Measurements from ENCODE around the gene USP17L17.
"Not testable (repeated sequence)": the region's sequence is repeated elsewhere in the genome, so short reads cannot be mapped to it uniquely, and the experiment has no call there.

The USP17L17 gene, protein sequence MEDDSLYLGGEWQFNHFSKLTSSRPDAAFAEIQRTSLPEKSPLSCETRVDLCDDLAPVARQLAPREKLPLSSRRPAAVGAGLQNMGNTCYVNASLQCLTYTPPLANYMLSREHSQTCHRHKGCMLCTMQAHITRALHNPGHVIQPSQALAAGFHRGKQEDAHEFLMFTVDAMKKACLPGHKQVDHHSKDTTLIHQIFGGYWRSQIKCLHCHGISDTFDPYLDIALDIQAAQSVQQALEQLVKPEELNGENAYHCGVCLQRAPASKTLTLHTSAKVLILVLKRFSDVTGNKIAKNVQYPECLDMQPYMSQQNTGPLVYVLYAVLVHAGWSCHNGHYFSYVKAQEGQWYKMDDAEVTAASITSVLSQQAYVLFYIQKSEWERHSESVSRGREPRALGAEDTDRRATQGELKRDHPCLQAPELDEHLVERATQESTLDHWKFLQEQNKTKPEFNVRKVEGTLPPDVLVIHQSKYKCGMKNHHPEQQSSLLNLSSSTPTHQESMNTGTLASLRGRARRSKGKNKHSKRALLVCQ

DNA sequence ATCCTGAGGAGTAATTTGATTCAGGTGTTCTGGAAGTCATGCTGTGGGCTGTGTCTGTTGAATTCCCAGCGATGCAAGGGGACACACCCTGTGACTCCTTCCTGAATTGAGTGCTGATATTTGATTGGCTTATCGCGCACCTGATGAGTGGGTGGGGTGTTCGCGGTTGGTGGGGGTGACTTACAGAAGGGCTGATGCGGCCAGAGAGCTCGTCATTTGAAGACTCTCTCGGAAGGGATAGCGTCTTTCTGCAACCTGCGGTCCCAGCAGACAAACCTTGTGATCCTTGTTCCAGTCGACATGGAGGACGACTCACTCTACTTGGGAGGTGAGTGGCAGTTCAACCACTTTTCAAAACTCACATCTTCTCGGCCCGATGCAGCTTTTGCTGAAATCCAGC lies at the start of gene USP17L17:
Gene USP17L17, plus strand, starts transcription at position 301 of the 400 bp plus-strand sequence. Its CDS starts 0 bp downstream, at position 301.
- DNase-seq (ENCODE audit: low spot score) = not testable (repeated sequence)

DNA sequence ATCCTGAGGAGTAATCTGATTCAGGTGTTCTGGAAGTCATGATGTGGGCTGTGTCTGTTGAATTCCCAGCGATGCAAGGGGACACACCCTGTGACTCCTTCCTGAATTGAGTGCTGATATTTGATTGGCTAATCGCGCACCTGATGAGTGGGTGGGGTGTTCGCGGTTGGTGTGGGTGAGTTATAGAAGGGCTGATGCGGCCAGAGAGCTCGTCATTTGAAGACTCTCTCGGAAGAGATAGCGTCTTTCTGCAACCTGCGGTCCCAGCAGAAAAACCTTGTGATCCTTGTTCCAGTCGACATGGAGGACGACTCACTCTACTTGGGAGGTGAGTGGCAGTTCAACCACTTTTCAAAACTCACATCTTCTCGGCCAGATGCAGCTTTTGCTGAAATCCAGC lies 33.3 kb upstream of the USP17L17 start, which contains the start of gene USP17L10:
Gene USP17L10, plus strand, starts transcription at position 301 of the 400 bp plus-strand sequence. Its CDS starts 0 bp downstream, at position 301.
- not testable (repeated sequence) for DNase-seq (ENCODE audit: low spot score)

DNA sequence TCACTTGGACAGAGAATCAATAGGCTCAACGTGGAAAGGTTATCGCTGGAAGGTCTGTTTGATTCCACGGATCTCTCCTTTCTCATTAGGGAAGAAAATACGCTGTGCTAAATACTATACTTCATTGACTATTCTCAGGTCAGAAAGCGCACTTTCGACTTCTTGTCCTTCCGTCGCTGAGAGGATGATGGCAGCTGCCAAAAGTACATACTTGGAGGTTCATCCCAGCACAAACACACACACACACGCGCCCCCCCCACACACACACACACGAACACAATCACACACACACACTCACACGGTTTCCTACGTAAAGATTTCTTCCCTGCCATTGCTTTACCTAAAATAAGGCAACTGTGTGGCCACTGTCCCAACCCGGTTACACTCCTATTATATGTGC lies 29.0 kb upstream of the USP17L17 start:
- DNase-seq (ENCODE audit: low spot score) = not testable (repeated sequence)

DNA sequence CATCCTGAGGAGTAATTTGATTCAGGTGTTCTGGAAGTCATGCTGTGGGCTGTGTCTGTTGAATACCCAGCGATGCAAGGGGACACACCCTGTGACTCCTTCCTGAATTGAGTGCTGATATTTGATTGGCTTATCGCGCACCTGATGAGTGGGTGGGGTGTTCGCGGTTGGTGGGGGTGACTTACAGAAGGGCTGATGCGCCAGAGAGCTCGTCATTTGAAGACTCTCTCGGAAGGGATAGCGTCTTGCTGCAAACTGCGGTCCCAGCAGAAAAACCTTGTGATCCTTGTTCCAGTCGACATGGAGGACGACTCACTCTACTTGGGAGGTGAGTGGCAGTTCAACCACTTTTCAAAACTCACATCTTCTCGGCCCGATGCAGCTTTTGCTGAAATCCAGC lies 28.6 kb upstream of the USP17L17 start, which contains the start of gene USP17L11:
Gene USP17L11, plus strand, starts transcription at position 301 of the 400 bp plus-strand sequence. Its CDS starts 0 bp downstream, at position 301.
- DNase-seq (ENCODE audit: low spot score) = not testable (repeated sequence)

DNA sequence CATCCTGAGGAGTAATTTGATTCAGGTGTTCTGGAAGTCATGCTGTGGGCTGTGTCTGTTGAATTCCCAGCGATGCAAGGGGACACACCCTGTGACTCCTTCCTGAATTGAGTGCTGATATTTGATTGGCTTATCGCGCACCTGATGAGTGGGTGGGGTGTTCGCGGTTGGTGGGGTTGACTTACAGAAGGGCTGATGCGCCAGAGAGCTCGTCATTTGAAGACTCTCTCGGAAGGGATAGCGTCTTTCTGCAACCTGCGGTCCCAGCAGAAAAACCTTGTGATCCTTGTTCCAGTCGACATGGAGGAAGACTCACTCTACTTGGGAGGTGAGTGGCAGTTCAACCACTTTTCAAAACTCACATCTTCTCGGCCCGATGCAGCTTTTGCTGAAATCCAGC lies 23.8 kb upstream of the USP17L17 start, which contains the start of gene USP17L12:
Gene USP17L12, plus strand, starts transcription at position 301 of the 400 bp plus-strand sequence. Its CDS starts 0 bp downstream, at position 301.
- DNase-seq (ENCODE audit: low spot score) = not testable (repeated sequence)

DNA sequence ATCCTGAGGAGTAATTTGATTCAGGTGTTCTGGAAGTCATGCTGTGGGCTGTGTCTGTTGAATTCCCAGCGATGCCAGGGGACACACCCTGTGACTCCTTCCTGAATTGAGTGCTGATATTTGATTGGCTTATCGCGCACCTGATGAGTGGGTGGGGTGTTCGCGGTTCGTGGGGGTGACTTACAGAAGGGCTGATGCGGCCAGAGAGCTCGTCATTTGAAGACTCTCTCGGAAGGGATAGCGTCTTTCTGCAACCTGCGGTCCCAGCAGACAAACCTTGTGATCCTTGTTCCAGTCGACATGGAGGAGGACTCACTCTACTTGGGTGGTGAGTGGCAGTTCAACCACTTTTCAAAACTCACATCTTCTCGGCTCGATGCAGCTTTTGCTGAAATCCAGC lies 19.1 kb upstream of the USP17L17 start, which contains the start of gene USP17L13:
Gene USP17L13, plus strand, starts transcription at position 301 of the 400 bp plus-strand sequence. Its CDS starts 0 bp downstream, at position 301.
- not testable (repeated sequence) for DNase-seq (ENCODE audit: low spot score)

DNA sequence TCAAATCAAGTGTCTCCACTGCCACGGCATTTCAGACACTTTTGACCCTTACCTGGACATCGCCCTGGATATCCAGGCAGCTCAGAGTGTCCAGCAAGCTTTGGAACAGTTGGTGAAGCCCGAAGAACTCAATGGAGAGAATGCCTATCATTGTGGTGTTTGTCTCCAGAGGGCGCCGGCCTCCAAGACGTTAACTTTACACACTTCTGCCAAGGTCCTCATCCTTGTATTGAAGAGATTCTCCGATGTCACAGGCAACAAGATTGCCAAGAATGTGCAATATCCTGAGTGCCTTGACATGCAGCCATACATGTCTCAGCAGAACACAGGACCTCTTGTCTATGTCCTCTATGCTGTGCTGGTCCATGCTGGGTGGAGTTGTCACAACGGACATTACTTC lies 13.4 kb upstream of the USP17L17 start:
- DNase-seq (ENCODE audit: low spot score) = not testable (repeated sequence)

DNA sequence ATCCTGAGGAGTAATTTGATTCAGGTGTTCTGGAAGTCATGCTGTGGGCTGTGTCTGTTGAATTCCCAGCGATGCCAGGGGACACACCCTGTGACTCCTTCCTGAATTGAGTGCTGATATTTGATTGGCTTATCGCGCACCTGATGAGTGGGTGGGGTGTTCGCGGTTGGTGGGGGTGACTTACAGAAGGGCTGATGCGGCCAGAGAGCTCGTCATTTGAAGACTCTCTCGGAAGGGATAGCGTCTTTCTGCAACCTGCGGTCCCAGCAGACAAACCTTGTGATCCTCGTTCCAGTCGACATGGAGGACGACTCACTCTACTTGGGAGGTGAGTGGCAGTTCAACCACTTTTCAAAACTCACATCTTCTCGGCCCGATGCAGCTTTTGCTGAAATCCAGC lies 9.6 kb upstream of the USP17L17 start, which contains the start of gene USP17L15:
Gene USP17L15, plus strand, starts transcription at position 301 of the 400 bp plus-strand sequence. Its CDS starts 0 bp downstream, at position 301.
- DNase-seq (ENCODE audit: low spot score) = not testable (repeated sequence)

DNA sequence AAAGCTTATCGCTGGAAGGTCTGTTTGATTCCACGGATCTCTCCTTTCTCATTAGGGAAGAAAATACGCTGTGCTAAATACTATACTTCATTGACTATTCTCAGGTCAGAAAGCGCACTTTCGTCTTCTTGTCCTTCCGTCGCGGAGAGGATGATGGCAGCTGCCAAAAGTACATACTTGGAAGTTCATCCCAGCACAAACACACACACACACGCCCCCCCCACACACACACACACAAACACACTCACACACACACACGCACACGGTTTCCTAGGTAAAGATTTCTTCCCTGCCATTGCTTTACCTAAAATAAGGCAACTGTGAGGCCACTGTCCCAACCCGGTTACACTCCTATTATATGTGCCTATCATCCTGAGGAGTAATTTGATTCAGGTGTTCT lies 5.2 kb upstream of the USP17L17 start:
- not testable (repeated sequence) for DNase-seq (ENCODE audit: low spot score)

DNA sequence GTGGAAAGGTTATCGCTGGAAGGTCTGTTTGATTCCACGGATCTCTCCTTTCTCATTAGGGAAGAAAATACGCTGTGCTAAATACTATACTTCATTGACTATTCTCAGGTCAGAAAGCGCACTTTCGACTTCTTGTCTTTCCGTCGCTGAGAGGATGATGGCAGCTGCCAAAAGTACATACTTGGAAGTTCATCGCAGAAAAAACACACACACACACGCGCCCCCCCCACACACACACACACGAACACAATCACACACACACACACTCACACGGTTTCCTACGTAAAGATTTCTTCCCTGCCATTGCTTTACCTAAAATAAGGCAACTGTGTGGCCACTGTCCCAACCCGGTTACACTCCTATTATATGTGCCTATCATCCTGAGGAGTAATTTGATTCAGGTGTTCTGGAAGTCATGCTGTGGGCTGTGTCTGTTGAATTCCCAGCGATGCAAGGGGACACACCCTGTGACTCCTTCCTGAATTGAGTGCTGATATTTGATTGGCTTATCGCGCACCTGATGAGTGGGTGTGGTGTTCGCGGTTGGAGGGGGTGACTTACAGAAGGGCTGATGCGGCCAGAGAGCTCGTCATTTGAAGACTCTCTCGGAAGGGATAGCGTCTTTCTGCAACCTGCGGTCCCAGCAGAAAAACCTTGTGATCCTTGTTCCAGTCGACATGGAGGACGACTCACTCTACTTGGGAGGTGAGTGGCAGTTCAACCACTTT lies 4.4 kb downstream of the USP17L17 start, which contains the start of gene USP17L18:
Gene USP17L18, plus strand, starts transcription at position 678 of the 728 bp plus-strand sequence. Its CDS starts 0 bp downstream, at position 678.
- not testable (repeated sequence) for DNase-seq (ENCODE audit: low spot score)

DNA sequence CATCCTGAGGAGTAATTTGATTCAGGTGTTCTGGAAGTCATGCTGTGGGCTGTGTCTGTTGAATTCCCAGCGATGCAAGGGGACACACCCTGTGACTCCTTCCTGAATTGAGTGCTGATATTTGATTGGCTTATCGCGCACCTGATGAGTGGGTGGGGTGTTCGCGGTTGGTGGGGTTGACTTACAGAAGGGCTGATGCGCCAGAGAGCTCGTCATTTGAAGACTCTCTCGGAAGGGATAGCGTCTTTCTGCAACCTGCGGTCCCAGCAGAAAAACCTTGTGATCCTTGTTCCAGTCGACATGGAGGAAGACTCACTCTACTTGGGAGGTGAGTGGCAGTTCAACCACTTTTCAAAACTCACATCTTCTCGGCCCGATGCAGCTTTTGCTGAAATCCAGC lies 9.4 kb downstream of the USP17L17 start, which contains the start of gene USP17L19:
Gene USP17L19, plus strand, starts transcription at position 301 of the 400 bp plus-strand sequence. Its CDS starts 0 bp downstream, at position 301.
- DNase-seq (ENCODE audit: low spot score) = not testable (repeated sequence)

DNA sequence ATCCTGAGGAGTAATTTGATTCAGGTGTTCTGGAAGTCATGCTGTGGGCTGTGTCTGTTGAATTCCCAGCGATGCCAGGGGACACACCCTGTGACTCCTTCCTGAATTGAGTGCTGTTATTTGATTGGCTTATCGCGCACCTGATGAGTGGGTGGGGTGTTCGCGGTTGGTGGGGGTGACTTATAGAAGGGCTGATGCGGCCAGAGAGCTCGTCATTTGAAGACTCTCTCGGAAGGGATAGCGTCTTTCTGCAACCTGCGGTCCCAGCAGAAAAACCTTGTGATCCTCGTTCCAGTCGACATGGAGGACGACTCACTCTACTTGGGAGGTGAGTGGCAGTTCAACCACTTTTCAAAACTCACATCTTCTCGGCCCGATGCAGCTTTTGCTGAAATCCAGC lies 14.1 kb downstream of the USP17L17 start, which contains the start of gene USP17L20:
Gene USP17L20, plus strand, starts transcription at position 301 of the 400 bp plus-strand sequence. Its CDS starts 0 bp downstream, at position 301.
- DNase-seq (ENCODE audit: low spot score) = not testable (repeated sequence)

DNA sequence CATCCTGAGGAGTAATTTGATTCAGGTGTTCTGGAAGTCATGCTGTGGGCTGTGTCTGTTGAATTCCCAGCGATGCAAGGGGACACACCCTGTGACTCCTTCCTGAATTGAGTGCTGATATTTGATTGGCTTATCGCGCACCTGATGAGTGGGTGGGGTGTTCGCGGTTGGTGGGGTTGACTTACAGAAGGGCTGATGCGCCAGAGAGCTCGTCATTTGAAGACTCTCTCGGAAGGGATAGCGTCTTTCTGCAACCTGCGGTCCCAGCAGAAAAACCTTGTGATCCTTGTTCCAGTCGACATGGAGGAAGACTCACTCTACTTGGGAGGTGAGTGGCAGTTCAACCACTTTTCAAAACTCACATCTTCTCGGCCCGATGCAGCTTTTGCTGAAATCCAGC lies 18.9 kb downstream of the USP17L17 start, which contains the start of gene USP17L21:
Gene USP17L21, plus strand, starts transcription at position 301 of the 400 bp plus-strand sequence. Its CDS starts 0 bp downstream, at position 301.
- DNase-seq (ENCODE audit: low spot score) = not testable (repeated sequence)

DNA sequence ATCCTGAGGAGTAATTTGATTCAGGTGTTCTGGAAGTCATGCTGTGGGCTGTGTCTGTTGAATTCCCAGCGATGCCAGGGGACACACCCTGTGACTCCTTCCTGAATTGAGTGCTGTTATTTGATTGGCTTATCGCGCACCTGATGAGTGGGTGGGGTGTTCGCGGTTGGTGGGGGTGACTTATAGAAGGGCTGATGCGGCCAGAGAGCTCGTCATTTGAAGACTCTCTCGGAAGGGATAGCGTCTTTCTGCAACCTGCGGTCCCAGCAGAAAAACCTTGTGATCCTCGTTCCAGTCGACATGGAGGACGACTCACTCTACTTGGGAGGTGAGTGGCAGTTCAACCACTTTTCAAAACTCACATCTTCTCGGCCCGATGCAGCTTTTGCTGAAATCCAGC lies 23.6 kb downstream of the USP17L17 start, which contains the start of gene USP17L22:
Gene USP17L22, plus strand, starts transcription at position 301 of the 400 bp plus-strand sequence. Its CDS starts 0 bp downstream, at position 301.
- DNase-seq (ENCODE audit: low spot score) = not testable (repeated sequence)

DNA sequence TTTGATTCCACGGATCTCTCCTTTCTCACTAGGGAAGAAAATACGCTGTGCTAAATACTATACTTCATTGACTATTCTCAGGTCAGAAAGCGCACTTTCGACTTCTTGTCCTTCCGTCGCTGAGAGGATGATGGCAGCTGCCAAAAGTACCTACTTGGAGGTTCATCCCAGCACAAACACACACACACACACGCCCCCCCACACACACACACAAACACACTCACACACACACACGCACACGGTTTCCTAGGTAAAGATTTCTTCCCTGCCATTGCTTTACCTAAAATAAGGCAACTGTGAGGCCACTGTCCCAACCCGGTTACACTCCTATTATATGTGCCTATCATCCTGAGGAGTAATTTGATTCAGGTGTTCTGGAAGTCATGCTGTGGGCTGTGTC lies 28.0 kb downstream of the USP17L17 start:
- not testable (repeated sequence) for DNase-seq (ENCODE audit: low spot score)

Data from hepatic stellate cell (primary cell).